HG03103 (cell line): ENCODE data around the gene TBC1D20.

Experiments used
- ATAC-seq: cut with Tn5 transposase; IDR thresholded peaks from one replicate; pipeline ENCODE4 v1.9.1; 2021; ENCODE audit warnings: low read depth; ENCODE audit not compliant: unreplicated experiment

Gene TBC1D20

DNA sequence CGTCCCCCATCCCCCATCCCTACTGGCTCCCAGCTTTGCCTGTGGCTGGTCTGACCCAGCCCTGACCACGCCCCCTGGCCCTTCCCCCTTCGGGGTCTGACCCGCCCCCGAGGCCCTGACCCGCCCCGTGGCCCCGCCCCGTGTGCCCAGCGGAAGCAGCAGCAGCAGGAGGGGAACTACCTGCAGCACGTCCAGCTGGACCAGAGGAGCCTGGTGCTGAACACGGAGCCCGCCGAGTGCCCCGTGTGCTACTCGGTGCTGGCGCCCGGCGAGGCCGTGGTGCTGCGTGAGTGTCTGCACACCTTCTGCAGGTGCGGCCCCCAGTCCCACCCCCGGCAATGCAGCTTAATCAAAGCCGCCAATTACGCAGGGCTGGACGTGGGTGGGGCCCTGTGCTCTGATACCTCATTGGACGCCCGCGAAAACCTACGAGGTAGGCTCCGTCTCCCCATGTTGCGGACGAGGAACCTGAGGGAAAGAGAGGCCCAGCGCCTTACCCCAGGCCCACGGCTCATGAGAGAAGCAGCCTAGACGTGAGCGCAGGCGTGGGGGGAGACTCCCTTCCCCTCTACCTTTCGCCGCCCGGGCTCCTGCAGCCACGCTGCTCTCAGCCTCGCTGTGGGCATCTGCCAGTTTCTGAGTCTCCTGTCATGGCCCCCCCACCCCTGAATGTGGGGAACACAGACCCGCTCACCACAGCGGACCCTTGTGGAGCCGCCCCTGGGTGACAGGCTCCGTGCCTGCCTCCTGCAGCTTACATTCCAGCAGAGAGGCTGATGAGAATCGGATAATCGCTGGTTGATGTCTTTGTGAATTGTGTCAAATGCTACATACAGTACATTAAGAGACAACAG is 41.4 kb downstream of the TBC1D20 start:
- ATAC-seq = no peak

DNA sequence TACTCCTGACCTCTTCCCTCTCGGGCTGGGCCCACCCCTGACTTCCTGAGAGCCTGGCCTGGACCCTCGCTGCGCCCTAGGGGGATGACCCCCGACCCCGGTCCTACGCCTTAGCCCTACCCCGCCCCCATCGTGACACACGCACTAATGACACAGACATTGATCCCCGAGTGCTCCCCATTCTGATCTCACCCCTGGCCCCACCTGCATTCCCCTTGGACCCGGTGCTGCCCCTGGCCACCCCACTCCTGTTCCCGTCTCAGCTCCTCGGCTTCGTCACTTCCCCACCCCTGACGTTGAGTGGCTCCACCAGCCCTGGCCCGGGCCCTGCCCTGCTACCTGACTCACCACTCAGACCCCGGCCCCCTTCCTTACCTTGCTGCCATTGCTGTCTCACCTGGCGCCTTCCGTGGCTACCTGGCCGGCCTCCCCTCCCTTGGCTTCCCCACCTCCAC is 42.1 kb downstream of the TBC1D20 start:
- ATAC-seq = no peak

DNA sequence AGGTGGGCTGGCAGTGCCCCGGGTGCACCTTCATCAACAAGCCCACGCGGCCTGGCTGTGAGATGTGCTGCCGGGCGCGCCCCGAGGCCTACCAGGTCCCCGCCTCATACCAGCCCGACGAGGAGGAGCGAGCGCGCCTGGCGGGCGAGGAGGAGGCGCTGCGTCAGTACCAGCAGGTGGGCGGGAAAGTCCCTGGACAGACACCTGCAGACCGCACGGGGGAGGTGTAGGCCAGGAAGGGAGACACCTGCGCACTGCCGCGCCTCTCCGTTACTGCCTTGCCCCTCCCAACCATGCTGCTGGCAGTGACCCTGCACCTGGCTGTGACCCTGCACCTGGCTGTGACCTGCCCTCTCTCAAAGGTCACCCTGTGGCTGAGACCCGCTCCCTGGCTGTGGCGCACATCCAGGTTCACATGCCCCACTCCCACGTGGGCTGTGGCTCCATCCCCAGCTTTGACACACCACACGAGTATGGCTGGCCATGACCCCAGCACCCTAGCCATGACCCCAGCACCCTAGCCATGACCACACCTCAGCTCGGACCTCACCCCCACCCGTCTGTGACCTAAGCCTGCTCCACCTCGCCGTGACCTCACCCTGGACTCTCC is 42.7 kb downstream of the TBC1D20 start:
- no peak for ATAC-seq

DNA sequence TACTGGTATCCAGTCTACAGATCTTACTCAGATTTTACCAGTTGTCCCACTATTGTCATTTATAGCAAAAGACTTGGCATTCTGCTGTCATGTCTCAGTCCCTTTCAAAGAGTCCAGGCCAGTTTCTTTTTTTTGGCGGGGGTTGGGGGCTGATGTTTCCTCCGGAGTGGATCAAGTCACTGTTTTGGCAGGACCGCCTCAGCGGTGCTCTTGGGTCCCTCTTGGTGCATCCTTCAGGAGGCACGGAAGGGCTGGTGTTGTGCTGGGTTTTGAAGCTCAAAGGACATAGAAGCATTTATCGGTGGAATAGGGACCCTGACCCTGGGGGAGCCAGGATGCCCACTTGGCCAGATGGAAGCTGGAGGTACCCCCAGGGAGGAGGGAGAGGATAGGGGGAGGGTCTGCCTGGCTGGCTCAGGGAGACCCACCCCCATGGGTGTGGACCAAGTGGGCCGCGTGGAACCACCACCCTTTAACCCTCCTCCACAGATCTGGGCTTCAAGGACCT is 43.4 kb downstream of the TBC1D20 start:
- no peak for ATAC-seq

DNA sequence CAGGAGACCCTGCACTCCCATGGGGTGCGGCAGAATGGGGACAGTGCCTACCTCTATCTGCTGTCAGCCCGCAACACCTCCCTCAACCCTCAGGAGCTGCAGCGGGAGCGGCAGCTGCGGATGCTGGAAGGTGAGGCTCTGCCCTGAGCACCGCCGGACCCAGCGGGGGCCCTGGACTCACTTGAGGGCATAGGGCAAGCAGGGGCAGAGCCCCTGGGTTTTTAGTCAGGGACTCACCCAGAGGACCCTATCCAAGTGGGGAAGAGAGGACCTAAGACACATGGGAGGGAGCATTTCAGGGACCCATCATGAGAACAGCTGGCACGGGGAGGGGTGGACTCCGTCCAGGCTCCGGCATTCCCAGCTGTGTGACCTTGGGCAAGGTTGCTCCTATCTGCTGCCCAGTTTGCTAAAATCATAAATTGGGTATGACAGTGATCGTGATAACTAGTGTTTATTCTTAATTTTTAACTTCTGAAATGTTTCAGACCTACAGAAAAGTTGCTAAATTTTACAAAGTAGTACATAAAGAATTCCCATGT is 44.5 kb downstream of the TBC1D20 start:
- no peak for ATAC-seq

DNA sequence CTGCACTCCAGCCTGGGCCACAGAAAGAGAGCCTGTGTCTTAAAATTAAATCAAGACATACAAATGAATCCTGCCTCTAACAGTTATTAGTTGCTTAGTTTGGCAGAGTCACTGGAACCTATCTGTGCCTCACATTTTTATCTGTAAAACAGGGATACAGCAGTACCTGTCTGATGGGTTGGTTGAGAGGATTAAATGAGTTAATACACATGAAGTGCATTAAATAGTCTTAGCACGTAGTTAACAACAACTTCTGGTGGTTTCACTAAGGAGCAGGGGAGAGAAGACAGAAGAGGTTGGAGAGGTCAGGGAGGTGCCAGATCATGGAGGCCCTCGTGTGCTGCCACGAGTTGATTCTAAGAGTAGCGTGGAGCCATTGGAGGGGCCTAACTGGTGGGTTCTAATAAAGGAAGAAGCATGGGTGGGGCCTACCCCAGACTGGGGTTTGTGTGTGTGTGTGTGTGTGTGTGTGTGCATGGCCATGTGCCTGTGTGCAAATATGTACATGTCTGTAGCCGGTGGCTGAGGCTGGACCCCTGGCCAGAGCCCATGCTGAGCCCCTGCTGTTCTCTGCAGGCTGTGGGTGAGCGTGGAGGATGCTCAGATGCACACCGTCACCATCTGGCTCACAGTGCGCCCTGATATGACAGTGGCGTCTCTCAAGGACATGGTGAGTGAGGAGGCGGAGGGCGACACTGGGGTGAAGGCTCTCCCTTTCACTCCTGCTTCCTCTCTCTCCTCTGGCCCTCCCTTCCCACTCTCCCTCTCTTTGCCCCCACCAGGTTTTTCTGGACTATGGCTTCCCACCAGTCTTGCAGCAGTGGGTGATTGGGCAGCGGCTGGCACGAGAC is 45.2 kb downstream of the TBC1D20 start:
- no peak for ATAC-seq

DNA sequence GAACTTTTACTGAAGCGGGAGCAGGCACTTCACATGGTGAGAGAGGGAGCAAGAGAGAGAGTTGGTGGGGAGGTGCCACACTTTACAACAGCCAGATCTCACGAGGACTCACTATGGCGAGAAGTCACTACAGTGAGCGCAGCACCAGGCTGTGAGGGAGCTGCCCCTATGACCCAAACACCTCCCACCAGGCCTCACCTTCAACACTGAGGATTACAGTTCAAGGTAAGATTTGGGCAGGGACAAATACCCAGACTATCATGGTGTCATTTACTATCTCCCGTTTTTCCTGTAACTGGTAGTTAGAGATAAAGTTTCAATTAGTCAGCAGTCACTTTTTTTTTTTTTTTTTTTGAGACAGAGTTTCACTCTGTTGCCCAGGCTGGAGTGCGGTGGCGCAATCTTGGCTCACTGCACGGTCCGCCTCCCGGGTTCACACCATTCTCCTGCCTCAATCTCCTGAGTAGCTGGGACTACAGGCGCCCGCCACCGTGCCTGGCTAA is 46.5 kb downstream of the TBC1D20 start:
- no peak for ATAC-seq

DNA sequence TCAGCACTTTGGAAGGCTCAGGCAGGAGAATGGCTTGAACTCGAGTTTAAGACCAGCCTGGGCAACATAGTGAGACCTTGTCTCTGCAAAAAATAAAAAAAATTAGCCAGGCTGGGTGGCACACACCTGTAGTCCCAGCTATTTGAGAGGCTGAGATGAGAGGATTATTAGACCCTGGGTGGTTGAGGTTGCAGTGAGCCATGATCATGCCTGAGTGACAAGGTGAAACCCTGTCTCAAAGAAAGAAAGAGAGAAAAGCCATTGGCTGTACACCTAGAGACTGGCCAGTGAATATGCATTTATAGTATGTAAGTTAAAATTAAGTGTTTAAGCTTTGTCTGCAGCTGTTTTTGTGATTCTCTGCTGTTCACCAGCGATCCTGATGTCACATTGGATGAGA is 48.2 kb downstream of the TBC1D20 start:
- ATAC-seq = no peak

DNA sequence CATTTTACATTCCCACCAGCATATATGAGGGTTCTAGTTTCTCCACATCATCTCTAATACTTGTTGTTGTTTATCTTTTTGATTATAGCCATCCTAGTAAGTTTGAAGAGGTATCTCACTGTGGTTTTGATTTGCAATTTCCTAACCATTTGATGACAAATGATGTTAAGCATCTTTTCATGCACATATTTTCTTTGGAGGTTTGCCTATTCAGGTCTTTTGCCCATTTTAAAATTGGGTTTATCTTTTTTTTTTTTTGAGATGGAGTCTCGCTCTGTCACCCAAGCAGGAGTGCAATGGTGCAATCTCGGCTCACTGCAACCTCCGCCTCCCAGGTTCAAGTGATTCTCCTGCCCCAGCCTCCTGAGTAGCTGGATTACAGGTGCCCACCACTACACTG is 50.3 kb downstream of the TBC1D20 start:
- no peak for ATAC-seq

DNA sequence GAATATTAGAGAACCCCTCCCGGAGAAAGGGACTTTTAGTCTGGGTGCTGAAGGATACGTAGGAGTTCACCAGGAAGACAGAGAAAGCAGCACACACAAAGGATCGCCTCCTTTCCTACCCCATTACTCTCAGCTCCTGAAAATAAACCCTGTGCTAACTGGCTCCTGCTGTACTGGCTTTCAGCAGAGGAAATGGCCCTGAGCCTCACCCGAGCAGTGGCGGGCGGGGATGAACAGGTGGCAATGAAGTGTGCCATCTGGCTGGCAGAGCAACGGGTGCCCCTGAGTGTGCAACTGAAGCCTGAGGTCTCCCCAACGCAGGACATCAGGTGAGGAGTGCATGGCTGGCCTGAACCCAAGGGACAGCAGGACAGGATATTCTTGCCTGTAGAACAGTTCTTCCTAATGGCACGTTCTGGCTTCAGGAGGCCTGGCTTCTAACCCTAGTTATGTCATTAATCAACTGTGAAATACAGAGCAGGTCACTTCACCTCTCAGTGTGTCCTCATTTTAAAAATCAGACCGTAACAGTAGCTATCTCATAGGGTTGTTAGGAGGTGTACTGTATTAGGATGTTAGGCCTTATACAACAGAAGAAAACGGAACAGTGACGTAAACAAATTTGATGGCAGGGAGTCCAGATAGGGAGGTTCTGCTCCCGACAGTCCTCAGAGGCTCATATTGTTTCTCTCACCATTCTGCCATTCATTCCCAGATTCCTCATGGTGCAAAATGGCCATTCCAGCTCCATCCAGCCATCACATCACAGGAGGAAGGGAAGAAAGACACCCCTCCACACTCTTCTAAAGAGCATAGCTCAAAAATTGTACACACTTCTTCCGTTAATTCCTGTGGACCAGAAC is 52.4 kb downstream of the TBC1D20 start:
- no peak for ATAC-seq

DNA sequence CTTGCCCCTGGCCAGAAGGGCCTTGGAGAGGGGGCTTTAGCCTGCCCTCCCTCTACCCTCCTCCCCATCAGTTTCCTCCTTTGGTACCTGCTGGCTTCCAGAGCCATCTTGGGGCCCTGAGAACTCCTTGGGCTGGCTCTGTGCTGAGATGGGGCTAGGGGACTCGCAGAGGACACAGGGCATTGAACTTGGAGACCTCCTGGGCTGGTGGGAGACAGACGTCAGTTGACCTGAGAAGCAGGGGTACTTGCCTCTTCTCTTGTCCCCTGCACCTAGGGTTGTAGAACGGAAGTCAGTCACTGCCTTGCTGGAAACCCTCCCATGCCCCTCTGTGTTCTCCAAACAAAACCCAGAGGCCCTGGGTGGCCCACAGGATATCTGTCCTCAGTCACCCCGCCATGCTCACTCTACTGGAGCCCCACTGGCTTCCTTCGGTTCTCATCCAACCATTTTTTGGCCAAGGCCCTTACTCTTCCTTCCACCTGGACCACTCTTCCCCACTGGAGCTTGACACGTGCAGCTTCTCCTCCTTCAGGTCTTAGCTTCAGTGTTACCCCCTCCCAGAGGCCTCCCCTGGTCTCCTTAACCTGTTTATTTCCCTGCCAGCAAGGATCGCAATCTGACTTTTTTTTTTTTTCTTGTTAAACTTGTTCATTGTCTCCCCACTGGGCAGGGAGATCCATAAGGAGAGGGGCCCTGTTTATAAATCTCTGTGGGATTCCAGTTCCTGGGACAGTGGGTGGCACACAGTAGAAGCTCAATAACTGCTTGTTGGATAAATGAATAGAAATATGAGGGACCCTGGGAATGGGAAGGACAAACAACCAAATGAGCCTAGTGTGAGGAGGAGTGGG is 53.3 kb downstream of the TBC1D20 start:
- ATAC-seq = peak; percentile 14

DNA sequence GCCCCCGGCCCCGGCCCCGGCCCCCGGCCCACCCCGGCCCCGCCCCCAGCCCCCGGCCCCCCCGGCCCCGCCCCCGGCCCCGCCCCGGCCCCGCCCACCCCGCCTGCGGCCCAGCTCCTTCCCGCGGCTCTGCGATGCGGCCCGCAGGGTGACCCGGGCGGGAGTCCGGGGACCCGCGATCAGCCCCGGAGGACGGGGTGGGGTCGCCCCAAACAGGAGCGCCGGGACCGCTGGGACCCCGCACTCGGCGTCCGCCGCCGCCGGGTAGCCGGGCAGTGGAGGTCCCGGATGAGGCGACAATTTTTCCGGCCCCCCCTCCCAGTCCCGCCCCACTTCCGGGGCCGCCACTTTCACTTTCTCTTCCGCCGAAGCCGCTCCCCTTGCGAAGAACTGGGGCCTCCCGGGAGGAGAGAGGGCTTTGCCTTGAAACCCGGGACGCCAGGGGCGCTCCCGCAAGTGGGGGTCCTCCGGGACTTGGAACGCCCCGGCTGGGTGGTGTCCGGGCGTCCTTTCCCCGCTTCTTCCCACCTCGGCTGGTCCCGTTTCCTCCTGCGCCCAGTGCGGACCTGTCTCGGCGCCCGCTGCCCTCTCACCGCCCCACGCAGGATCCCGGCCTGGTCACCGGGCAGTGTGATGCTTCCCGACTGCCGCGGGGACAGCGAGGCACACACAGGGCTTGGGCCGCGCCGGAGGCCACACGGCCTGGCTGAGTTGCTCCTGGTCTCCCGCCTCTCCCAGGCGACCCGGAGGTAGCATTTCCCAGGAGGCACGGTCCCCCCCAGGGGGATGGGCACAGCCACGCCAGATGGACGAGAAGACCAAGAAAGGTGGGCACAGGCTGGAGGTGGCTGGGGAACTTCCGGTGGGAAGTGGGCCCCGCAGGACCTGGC is 54.1 kb downstream of the TBC1D20 start, which contains the start of gene RBCK1:
RBCK1 (plus strand) TSS at position 347 of the 890 bp plus-strand sequence; CDS start at position 806, 459 bp downstream.
- peak; percentile 63 for ATAC-seq

DNA sequence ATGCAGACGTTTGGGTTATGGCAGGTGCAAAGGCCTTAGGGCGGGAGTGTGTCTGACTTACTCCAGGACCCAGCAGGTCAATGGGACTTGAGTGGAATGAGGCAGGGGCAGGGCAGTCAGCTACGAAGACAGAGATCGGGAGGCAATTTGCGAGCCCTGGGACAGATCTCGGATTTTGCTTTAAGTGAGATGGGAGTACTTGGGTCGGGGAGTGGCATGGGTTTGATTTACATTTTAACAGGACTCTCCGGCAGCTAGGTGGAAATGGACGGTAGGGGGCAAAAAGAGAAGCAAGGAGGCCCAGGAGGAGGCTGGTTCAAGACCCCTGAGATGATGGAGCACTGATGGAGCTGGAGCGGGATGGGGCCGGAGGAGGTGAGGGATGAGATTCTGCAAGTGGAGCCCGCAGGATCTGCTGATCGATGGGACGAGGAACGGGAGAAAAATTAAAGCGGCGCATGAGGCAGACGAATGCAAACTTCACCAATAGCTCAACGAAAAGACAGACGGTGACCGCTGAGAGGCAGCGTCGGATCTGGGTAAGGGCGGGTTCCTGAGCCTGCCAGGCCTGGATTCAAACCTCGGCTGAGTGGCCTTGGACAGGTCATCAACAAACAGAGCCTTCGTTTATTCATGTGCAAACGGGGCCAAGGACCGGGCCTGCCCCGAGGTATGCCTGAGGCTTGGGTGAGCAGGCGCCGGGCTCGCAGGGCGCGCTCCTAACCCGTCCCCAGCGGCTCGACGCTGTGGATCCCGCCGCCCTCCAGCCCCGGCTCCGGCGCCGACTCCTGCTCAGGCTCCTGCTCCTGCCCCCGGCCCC is 55.0 kb downstream of the TBC1D20 start:
- peak; percentile 53 for ATAC-seq

DNA sequence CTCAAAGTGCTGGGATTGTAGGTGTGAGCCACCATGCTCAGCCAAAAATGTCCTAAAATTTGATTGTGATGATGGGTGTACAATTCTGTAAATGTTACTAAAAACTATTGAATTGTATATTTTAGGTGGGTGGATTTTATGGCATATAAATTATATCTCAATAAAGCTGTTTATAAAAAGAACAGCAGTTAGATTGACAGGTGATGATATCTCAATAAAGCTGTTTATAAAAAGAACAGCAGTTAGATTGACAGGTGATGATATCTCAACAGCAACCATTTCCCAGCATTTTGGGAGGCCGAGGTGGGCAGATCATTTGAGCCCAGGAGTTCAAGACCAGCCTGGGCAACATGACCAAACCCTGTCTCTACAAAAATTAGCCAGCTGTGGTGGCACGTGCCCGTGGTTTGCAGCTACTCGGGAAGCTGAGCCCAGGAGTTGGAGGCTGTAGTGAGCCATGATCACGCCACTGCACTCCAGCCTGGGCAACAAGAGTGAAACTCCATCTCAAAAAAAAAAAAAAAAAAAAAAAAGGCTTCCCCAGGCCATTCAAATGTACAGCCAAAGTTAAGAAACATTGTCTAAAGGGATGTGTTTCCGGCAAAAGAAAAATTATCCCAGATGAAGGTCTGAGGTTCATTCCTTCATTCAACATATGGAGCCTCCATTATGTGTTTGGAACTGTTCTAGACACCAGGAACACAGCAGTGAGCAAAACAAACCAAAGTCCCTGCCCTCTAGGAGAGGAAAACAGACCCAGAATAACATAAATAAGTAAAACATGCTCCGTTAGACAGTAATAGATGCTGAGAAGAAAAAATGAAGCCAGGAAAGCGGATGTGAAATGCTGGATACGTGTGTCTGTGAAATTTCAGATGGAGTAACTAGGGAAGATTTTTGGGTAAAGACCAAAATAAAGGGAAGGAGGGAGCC is 55.9 kb downstream of the TBC1D20 start:
- no peak for ATAC-seq

DNA sequence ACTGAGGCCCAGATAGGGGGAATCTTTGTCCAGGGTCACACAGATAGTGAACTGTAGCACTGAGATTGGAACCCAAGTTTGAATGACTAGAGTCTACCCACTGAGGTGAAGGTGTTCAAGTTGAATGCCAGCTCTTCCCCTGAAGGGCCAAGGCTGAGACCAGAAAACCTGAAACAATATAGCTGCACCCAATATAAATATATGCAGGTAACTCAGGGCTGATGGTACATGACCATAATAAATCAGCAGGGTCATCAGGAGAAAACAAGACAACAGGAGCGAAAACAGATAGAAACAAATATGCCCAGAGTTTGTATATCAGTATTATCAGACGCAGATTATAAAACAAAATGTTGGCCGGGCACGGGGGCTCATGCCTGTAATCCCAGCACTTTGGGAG is 58.2 kb downstream of the TBC1D20 start:
- no peak for ATAC-seq

DNA sequence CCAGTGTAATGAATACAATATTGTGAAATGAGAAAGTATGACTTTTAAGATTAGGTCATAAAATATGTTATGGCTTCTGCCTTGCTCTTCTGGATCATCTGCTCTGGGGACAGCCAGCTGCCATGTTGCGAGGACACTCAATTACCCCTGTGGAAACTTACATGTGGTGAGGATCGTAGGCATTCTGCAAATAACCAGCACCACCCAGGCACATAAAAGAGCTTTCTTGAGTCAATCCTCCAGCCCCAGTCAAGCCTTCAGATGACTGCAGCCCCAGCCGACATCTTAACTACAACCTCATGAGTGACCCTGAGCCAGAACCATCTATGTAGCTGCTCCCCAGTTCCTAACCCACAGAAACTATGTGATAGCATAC is 58.8 kb downstream of the TBC1D20 start:
- ATAC-seq = no peak
